Measurements from ENCODE around the gene PKN1. TPM values are rescaled to one million over a fixed set of nuclear protein-coding genes. Genes with fewer than 3 reads are reported as not detected.

Gene PKN1
- total and polyA plus RNA-seq, 12 donors: 85.2 to 176 (median 126) TPM

- TF ChIP-seq CTCF (IDR thresholded peaks at IDR 0.05): no peak
- DNase-seq: peak; percentile 65 to 78
- Histone ChIP-seq H3K27me3 (no peaks in the 10 kb centered on the region), H3K9me3 (no peaks in the 10 kb centered on the region), H3K4me3 (peak overlapping the region; percentile 77 to 99 (median 93)), H3K4me1 (peaks cover 5 to 72% (median 66%) of the 10 kb centered on the region in 9 donors), H3K36me3 (peaks cover 0 to 24% (median 0%) of the 10 kb centered on the region in 9 donors), H3K27ac (peak overlapping the region; percentile 92 to 98 (median 96))
- intact Hi-C loops (cut with DNase I): loop anchor here in 3 of 10 donors (5.0 kb wide), 1 partner anchor 38 kb away; no protein-coding TSS in a partner anchor
- peak; percentile 55 to 86 (median 78) for ATAC-seq
- 34 to 42% methylated on average over 23 of the region's 23 CpGs for WGBS, 2 donors
Measured at GRCh38 chr19:14434543-14435319, 1.6 kb downstream of the PKN1 start.

GRCh38 chr19:14435320-14436050, 2.4 kb downstream of the PKN1 start:
- no peak for DNase-seq
- WGBS, 2 donors: 59 to 65% methylated on average over 17 of the region's 17 CpGs
- no peak for TF ChIP-seq CTCF (IDR thresholded peaks at IDR 0.05)
- ATAC-seq: no peak
- intact Hi-C loops (cut with DNase I): loop anchor here in 2 of 10 donors (5.0 kb wide), 1 partner anchor 37 kb away; no protein-coding TSS in a partner anchor
- H3K9me3 ChIP-seq: no peaks in the 10 kb centered on the region
- peaks cover 0 to 24% (median 0%) of the 10 kb centered on the region in 9 donors for H3K36me3 ChIP-seq
- H3K4me3 ChIP-seq: peak overlapping the region in 8 of 10 donors; percentile 77 to 99 (median 92)
- H3K27me3 ChIP-seq: no peaks in the 10 kb centered on the region
- peak overlapping the region; percentile 61 to 98 (median 96) for H3K27ac ChIP-seq
- peaks cover 9 to 79% (median 73%) of the 10 kb centered on the region in 9 donors for H3K4me1 ChIP-seq

GRCh38 chr19:14437578-14438140, 4.6 kb downstream of the PKN1 start:
- ATAC-seq: no peak
- no peak for DNase-seq
- peak overlapping the region in 4 of 10 donors; percentile 16 to 98 (median 96) for H3K27ac ChIP-seq
- no peak overlapping the region for H3K4me3 ChIP-seq
- WGBS, 2 donors: 82 to 92% methylated on average over 7 of the region's 7 CpGs
- intact Hi-C loops (cut with DNase I): loop anchor here in 2 of 10 donors (5.0 kb wide), 1 partner anchor 35 kb away; no protein-coding TSS in a partner anchor
- no peaks in the 10 kb centered on the region for H3K27me3 ChIP-seq
- H3K9me3 ChIP-seq: no peaks in the 10 kb centered on the region
- peaks cover 0 to 43% (median 16%) of the 10 kb centered on the region in 9 donors for H3K36me3 ChIP-seq
- H3K4me1 ChIP-seq: peaks cover 9 to 81% (median 75%) of the 10 kb centered on the region in 9 donors
- TF ChIP-seq CTCF (IDR thresholded peaks at IDR 0.05): no peak

GRCh38 chr19:14439014-14439413, 5.9 kb downstream of the PKN1 start:
- intact Hi-C loops (cut with DNase I): loop anchor here in 2 of 10 donors (5.0 kb wide), 1 partner anchor 33 kb away; no protein-coding TSS in a partner anchor
- ATAC-seq (no peak), DNase-seq (no peak)
- no peaks in the 10 kb centered on the region for H3K9me3 ChIP-seq
- no peak overlapping the region for H3K4me3 ChIP-seq
- no peak for TF ChIP-seq CTCF (IDR thresholded peaks at IDR 0.05)
- H3K27ac ChIP-seq: peak overlapping the region in 5 of 10 donors; percentile 25 to 96 (median 49)
- 56 to 67% methylated on average over 9 of the region's 9 CpGs for WGBS, 2 donors
- peaks cover 9 to 77% (median 66%) of the 10 kb centered on the region in 9 donors for H3K4me1 ChIP-seq
- peaks cover 7 to 56% (median 30%) of the 10 kb centered on the region in 9 donors for H3K36me3 ChIP-seq
- no peaks in the 10 kb centered on the region for H3K27me3 ChIP-seq
